H9 (cell line): ENCODE data around the gene TMTC3. TPM values are rescaled to one million over a fixed set of nuclear protein-coding genes. Genes with fewer than 3 reads are reported as not detected.

Experiments
- DNase-seq: peaks from one replicate; pipeline ENCODE4 v3.0.0-alpha.2; 2017
- H2AFZ ChIP-seq: one replicate; pipeline ENCODE4 v1.6.1; 2013; ENCODE audit warnings: mild to moderate bottlenecking, low read length, control low read depth, moderate library complexity
- H2AK5ac ChIP-seq: 2 replicates; pipeline ENCODE4 v1.6.1; 2013; ENCODE audit warnings: low read length, control low read depth, mixed read lengths; ENCODE audit not compliant: insufficient read length
- H2BK120ac ChIP-seq: one replicate; pipeline ENCODE4 v1.6.1; 2013; ENCODE audit warnings: low read depth, mild to moderate bottlenecking, low read length, control low read depth, inconsistent platforms; ENCODE audit not compliant: poor library complexity, severe bottlenecking
- H2BK12ac ChIP-seq: 2 replicates; pipeline ENCODE4 v1.6.1; 2013; ENCODE audit warnings: low read length, control low read depth, mixed read lengths, low read depth; ENCODE audit not compliant: insufficient read length
- H2BK15ac ChIP-seq: 2 replicates; pipeline ENCODE4 v1.6.1; 2013; ENCODE audit warnings: low read depth, low read length, control low read depth
- H2BK20ac ChIP-seq: one replicate; pipeline ENCODE4 v1.6.1; 2013; ENCODE audit warnings: low read depth, mild to moderate bottlenecking, low read length, control low read depth, inconsistent platforms; ENCODE audit not compliant: poor library complexity, severe bottlenecking
- H2BK5ac ChIP-seq: 2 replicates; pipeline ENCODE4 v1.6.1; 2013; ENCODE audit warnings: low read length, control low read depth, mixed read lengths; ENCODE audit not compliant: insufficient read length
- H3K14ac ChIP-seq: 2 replicates; pipeline ENCODE4 v1.6.1; 2013; ENCODE audit warnings: low read length, control low read depth; ENCODE audit not compliant: insufficient read depth
- H3K18ac ChIP-seq: 2 replicates; pipeline ENCODE4 v1.6.1; 2013; ENCODE audit warnings: low read depth, mild to moderate bottlenecking, mixed read lengths, low read length, control low read depth; ENCODE audit not compliant: insufficient read length
- H3K23ac ChIP-seq: 2 replicates; pipeline ENCODE4 v1.6.1; 2013; ENCODE audit warnings: low read length, control low read depth, mixed read lengths, low read depth; ENCODE audit not compliant: insufficient read length
- H3K23me2 ChIP-seq: 2 replicates; pipeline ENCODE4 v1.6.1; 2013; ENCODE audit warnings: low read depth, mild to moderate bottlenecking, mixed read lengths, low read length, control low read depth; ENCODE audit not compliant: insufficient read length, poor library complexity, severe bottlenecking
- H3K27ac ChIP-seq: 2 replicates; pipeline ENCODE4 v1.5.1; 2013; ENCODE audit warnings: low read length, control low read depth, mixed read lengths, low read depth; ENCODE audit not compliant: insufficient read length
- H3K27me3 ChIP-seq: 2 replicates; pipeline ENCODE4 v1.6.1; 2013; ENCODE audit warnings: low read length, control low read depth, inconsistent platforms; ENCODE audit not compliant: insufficient read depth
- H3K4ac ChIP-seq: 2 replicates; pipeline ENCODE4 v1.6.1; 2013; ENCODE audit warnings: low read depth, mild to moderate bottlenecking, control low read depth, inconsistent platforms, low read length, moderate library complexity
- H3K4me1 ChIP-seq: 2 replicates; pipeline ENCODE4 v1.6.1; 2013; ENCODE audit warnings: low read length, control low read depth, inconsistent platforms; ENCODE audit not compliant: insufficient read depth
- H3K4me2 ChIP-seq: 2 replicates; pipeline ENCODE4 v1.6.1; 2013; ENCODE audit warnings: low read length, control low read depth, mixed read lengths; ENCODE audit not compliant: insufficient read length, insufficient read depth
- H3K56ac ChIP-seq: 2 replicates; pipeline ENCODE4 v1.6.1; 2013; ENCODE audit warnings: low read depth, mild to moderate bottlenecking, mixed read lengths, low read length, control low read depth; ENCODE audit not compliant: insufficient read length
- H3K79me1 ChIP-seq: 2 replicates; pipeline ENCODE4 v1.6.1; 2013; ENCODE audit warnings: low read depth, mild to moderate bottlenecking, moderate library complexity, low read length, control low read depth, inconsistent platforms; ENCODE audit not compliant: insufficient read depth, poor library complexity, severe bottlenecking
- H3K79me2 ChIP-seq: 2 replicates; pipeline ENCODE4 v1.6.1; 2013; ENCODE audit warnings: low read length, control low read depth, inconsistent platforms; ENCODE audit not compliant: insufficient read depth
- H3K9ac ChIP-seq: 2 replicates; pipeline ENCODE4 v1.6.1; 2013; ENCODE audit warnings: low read length, control low read depth, mixed read lengths; ENCODE audit not compliant: insufficient read length; ENCODE audit errors: extremely low read depth
- H3K9me3 ChIP-seq: one replicate; pipeline ENCODE4 v1.6.1; 2013; ENCODE audit warnings: low read depth, low read length, inconsistent platforms; ENCODE audit not compliant: control insufficient read depth
- H3T11ph ChIP-seq: one replicate; pipeline ENCODE4 v1.6.1; 2013; ENCODE audit warnings: mild to moderate bottlenecking, low read length, control low read depth, inconsistent platforms
- H4K20me1 ChIP-seq: one replicate; pipeline ENCODE4 v1.6.1; 2013; ENCODE audit not compliant: control insufficient read depth, insufficient read length, insufficient read depth
- H4K5ac ChIP-seq: 2 replicates; pipeline ENCODE4 v1.6.1; 2013; ENCODE audit warnings: low read depth, mild to moderate bottlenecking, mixed read lengths, low read length, control low read depth; ENCODE audit not compliant: insufficient read length
- H4K8ac ChIP-seq: replicated peaks from 2 replicates; pipeline ENCODE4 v1.6.1; 2013; ENCODE audit warnings: low read length, control low read depth, mixed read lengths, low read depth; ENCODE audit not compliant: insufficient read length
- H4K91ac ChIP-seq: 2 replicates; pipeline ENCODE4 v1.6.1; 2013; ENCODE audit warnings: low read depth, mild to moderate bottlenecking, moderate library complexity, mixed read lengths, low read length, control low read depth; ENCODE audit not compliant: insufficient read length
- H3K27ac Mint-ChIP-seq, 3 experiments: 2 replicates in 2 of 3; 3 replicates in 1 of 3; pipeline ENCODE4 v1.8.0; 2020 to 2021; ENCODE audit warnings: mixed read lengths in 3 of 3, mild to moderate bottlenecking in 1 of 3, moderate library complexity in 1 of 3
- H3K27me3 Mint-ChIP-seq: 2 replicates; pipeline ENCODE4 v1.8.0; 2021; ENCODE audit warnings: low read depth, mild to moderate bottlenecking, moderate library complexity, mixed read lengths
- H3K36me3 Mint-ChIP-seq, 3 experiments: 2 replicates in 2 of 3; 3 replicates in 1 of 3; pipeline ENCODE4 v1.8.0; 2020 to 2021; ENCODE audit warnings: low read depth in 3 of 3, mixed read lengths in 3 of 3; ENCODE audit not compliant: insufficient read depth in 1 of 3
- H3K4me1 Mint-ChIP-seq, 2 experiments: 2 replicates each; pipeline ENCODE4 v1.8.0; 2020; ENCODE audit warnings: mixed read lengths in 2 of 2
- H3K4me3 Mint-ChIP-seq, 2 experiments: 2 replicates in 1 of 2; 3 replicates in 1 of 2; pipeline ENCODE4 v1.8.0; 2020 to 2021; ENCODE audit warnings: mild to moderate bottlenecking in 2 of 2, mixed read lengths in 2 of 2, moderate library complexity in 1 of 2
- H3K9me3 Mint-ChIP-seq, 2 experiments: 2 replicates in 1 of 2; 3 replicates in 1 of 2; pipeline ENCODE4 v1.8.0; 2020; ENCODE audit warnings: mild to moderate bottlenecking in 2 of 2, mixed read lengths in 2 of 2, moderate library complexity in 1 of 2
- CTCF ChIP-seq: fragments of 200-600 bp; sonication (generic); conservative IDR thresholded peaks from 3 replicates; pipeline ENCODE4 v1.8.0; 2021; ENCODE audit warnings: antibody characterized with exemption, mild to moderate bottlenecking
- WGBS: extraction: QIAGEN DNeasy Blood & Tissue Kit; methylation state at CpG from one replicate; pipeline ENCODE4 v1.1.7; 2013; ENCODE audit warnings: missing lambda C conversion rate, low lambda C conversion rate, mixed read lengths; ENCODE audit not compliant: insufficient read length; ENCODE audit errors: extremely low coverage; 5-methylcytosine and 5-hydroxymethylcytosine counted together
- total RNA-seq: library from RNA; stranded (reverse); gene quantifications from 2 replicates; pipeline ENCODE4 v1.2.1, GENCODE V29; 2021

TMTC3 gene
- total RNA-seq, 1 experiment from 2014 or later = 37.7 TPM

- no peak overlapping the region for H2BK20ac ChIP-seq
- H2AK5ac ChIP-seq = no peak overlapping the region
- no peaks in the 10 kb centered on the region for H3K9me3 Mint-ChIP-seq
- peak; percentile 45; the same call in 2 of the 3 replicates for TF ChIP-seq CTCF
- H4K91ac ChIP-seq = no peak overlapping the region
- no peaks in the 10 kb centered on the region for H3K27me3 ChIP-seq
- no peaks in the 10 kb centered on the region for H4K20me1 ChIP-seq
- no peak overlapping the region for H3K4ac ChIP-seq
- no peaks in the 10 kb centered on the region for H3K79me2 ChIP-seq
- H4K8ac ChIP-seq = no peak overlapping the region
- H2BK12ac ChIP-seq = no peak overlapping the region
- H3K56ac ChIP-seq = no peak overlapping the region
- H3K36me3 Mint-ChIP-seq = peaks cover 0 to 4% (median 0%) of the 10 kb centered on the region in 3 experiments; a peak in 1 of 7 replicates
- no peak overlapping the region for H3K4me2 ChIP-seq
- no CpG with 5 or more reads among the region's 3 CpGs for WGBS
- peaks cover 2% of the 10 kb centered on the region; the same call in 1 of the 2 replicates for H3K4me1 ChIP-seq
- H3K79me1 ChIP-seq = no peaks in the 10 kb centered on the region
- H3K23me2 ChIP-seq = no peaks in the 10 kb centered on the region
- no peak overlapping the region for H3K18ac ChIP-seq
- H3K27ac Mint-ChIP-seq = no peak overlapping the region
- no peak overlapping the region for H2BK15ac ChIP-seq
- H3K4me3 Mint-ChIP-seq = no peak overlapping the region
- no peak overlapping the region for H4K5ac ChIP-seq
- DNase-seq = no peak
- no peaks in the 10 kb centered on the region for H3K27me3 Mint-ChIP-seq
- no peak overlapping the region for H2BK5ac ChIP-seq
- no peak overlapping the region for H3K9ac ChIP-seq
- no peak overlapping the region for H3K27ac ChIP-seq
- peaks cover 28 to 35% of the 10 kb centered on the region in 2 experiments for H3K4me1 Mint-ChIP-seq
- H3K9me3 ChIP-seq = no peaks in the 10 kb centered on the region
- no peak overlapping the region for H2AFZ ChIP-seq
- H3K23ac ChIP-seq = no peak overlapping the region
- H2BK120ac ChIP-seq = no peak overlapping the region
- no peak overlapping the region for H3T11ph ChIP-seq
- no peak overlapping the region for H3K14ac ChIP-seq
Measured at GRCh38 chr12:88153959-88154358, 11.9 kb downstream of the TMTC3 start.
